GM12891 (cell line): Measurements from ENCODE around the gene ADCY2.

Source experiments
- DNase-seq: peaks from one replicate; pipeline ENCODE4 v3.0.0; 2011; ENCODE audit warnings: low spot score; ENCODE audit not compliant: insufficient read length
- FAIRE-seq: peaks from 2 replicates; lab custom pipeline; 2011; peaks lifted over from hg19 to GRCh38; lab: Jason Lieb, UNC
- PAX5 ChIP-seq: IDR thresholded peaks from 2 replicates; pipeline ENCODE4 v1.6.1; 2011; ENCODE audit warnings: low read length, moderate library complexity, mild to moderate bottlenecking; ENCODE audit not compliant: insufficient read depth, severe bottlenecking
- POLR2A ChIP-seq: IDR thresholded peaks from 2 replicates; pipeline ENCODE4 v1.6.1; 2011; ENCODE audit warnings: low read depth, low read length, control low read depth
- POLR2AphosphoS5 ChIP-seq: IDR thresholded peaks from 2 replicates; pipeline ENCODE4 v1.6.1; 2011; ENCODE audit warnings: low read depth, low read length, control low read depth
- POU2F2 ChIP-seq: IDR thresholded peaks from 2 replicates; pipeline ENCODE4 v1.6.1; 2011; ENCODE audit warnings: low read depth, mild to moderate bottlenecking, control low read depth, low read length, moderate library complexity
- SPI1 ChIP-seq: IDR thresholded peaks from 2 replicates; pipeline ENCODE4 v1.6.1; 2011; ENCODE audit warnings: low read depth, low read length, control low read depth
- TAF1 ChIP-seq: IDR thresholded peaks from 2 replicates; pipeline ENCODE4 v1.6.1; 2011; ENCODE audit warnings: low read depth, low read length, control low read depth

ADCY2 gene

DNA sequence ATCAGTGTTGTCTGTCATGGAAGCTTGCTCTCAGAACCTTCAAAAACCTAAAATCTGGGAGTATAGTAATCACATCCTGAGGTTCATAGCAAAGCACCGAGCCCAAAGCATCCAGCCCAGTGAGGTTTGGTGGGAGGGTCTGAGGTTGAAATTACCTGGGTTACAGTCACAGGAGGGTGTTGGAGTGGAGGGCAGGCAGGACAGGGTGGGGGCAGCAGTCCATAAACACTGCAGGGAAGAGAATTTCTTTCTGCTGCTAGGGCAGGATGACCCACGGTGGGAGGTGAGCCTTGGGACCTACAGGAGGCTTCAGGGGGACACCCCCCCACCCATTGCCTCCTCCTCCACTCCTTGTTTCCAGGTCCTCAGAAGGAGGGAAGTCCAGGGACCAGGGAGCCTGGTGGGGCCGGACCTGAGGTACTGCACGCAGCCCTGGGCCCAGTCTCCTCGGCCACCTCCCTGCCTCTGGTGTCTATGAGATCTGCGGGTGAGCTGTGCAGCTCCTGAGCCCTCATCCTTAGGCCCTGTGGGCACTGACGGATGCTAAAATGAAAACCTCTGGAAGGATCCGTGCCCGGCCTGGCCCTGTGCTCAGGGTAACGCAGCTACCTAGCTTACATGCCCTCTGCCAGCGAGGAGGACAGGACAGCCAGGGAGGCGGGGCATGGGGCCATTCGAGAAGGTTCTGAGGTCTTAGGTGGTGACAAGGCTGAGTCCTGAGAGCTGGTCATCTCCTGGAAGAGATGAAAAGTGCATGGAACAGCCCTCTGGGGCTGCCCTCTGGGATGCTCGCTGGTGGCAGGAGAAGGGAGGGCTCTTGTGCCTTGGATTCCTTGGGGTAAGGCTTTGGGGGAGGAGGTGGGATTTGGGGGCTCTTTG is 1.8 kb upstream of the ADCY2 start:
- no peak for FAIRE-seq
- TF ChIP-seq POLR2AphosphoS5 (no peak), POU2F2 (no peak), TAF1 (no peak), SPI1 (no peak), POLR2A (no peak), PAX5 (no peak)
- DNase-seq, result no peak

DNA sequence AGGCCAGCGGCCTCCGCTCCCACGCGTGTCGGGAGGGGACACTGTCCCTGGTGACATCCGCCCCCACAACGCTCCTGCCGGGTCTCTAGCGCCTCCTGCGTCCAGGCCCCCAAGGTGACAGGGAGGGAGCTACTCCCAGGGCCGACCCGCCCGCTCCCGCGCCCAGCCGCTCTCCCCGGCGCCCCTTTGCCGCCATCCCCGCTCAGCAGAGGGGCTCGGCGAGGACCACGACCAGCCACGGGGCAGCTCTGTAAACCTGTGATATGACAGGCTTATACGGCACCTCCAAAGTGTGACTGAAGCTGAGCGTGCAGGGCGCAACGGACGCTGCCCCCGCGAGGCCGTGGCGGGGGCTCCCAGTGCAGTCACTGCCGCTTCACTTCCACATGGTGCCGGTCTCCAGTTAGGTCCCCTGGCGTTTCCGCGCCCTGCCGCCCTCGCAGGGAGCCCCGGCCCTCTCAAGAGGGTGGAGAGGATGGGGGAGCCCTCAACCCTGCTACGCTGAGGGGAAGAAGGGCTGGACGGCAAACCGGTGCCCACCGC is 978 bp upstream of the ADCY2 start:
- TF ChIP-seq POLR2A, result no peak
- TF ChIP-seq POU2F2, result no peak
- TF ChIP-seq TAF1, result no peak
- no peak for TF ChIP-seq PAX5
- TF ChIP-seq POLR2AphosphoS5, result no peak
- TF ChIP-seq SPI1, result no peak
- FAIRE-seq (no peak), DNase-seq (no peak)

- TF ChIP-seq POLR2AphosphoS5, result no peak
Measured at GRCh38 chr5:7395432-7395946, 449 bp upstream of the ADCY2 start.

DNA sequence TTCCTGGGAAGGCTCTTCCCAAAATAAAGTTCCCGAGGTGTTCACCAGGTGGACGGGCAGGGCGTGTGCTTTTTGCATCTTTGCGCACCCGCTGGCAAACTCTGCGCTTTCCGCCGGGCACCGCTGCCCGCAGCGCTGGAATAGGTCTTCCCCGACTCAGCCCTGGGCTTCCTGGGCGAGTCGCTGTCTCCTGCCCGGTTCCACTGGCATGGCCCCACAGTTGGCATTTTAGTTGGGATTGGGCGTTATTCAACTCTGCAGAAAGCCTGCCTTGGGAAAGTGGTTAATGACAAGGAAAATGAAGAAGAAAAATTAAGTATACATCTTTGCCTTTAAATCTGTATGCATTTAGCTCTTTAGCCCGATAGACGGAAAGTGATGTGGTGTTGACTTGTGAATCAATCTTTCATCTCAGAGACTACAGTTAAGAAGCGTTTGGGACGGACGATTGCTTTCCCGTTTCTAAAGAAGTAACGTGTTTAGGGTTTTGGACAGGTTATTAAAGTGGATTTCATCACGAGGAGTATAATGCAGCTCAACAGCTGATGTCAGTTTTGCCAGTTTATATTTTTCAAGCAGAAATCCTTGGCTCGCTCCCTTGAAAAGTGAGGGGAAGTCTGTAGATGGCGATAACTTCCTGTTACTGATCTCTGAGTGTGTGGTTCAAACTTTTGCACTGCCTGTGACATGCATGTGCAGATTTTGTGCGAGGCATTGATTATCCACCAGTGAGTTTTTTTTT is 946 bp downstream of the ADCY2 start:
- FAIRE-seq, result no peak
- no peak for DNase-seq

More at GRCh38 chr5:7395432-7395946, 449 bp upstream of the ADCY2 start:
- DNase-seq (no peak), FAIRE-seq (no peak)

GRCh38 chr5:7397937-7398336 is 2.0 kb downstream of the ADCY2 start:
- FAIRE-seq (no peak), DNase-seq (no peak)
- TF ChIP-seq POU2F2, result no peak
- TF ChIP-seq POLR2AphosphoS5, result no peak
- TF ChIP-seq SPI1, result no peak

More for the DNA sequence above, 946 bp downstream of the ADCY2 start:
- TF ChIP-seq POU2F2 (no peak), SPI1 (no peak), POLR2A (no peak), POLR2AphosphoS5 (no peak), TAF1 (no peak), PAX5 (no peak)

GRCh38 chr5:7398596-7399280 is 2.8 kb downstream of the ADCY2 start:
- TF ChIP-seq SPI1, result no peak
- FAIRE-seq (no peak), DNase-seq (no peak)

GRCh38 chr5:7405277-7405676 is 9.3 kb downstream of the ADCY2 start:
- FAIRE-seq (no peak), DNase-seq (no peak)
- TF ChIP-seq POLR2AphosphoS5 (no peak), POU2F2 (no peak), TAF1 (no peak), SPI1 (no peak), PAX5 (no peak), POLR2A (no peak)

DNA sequence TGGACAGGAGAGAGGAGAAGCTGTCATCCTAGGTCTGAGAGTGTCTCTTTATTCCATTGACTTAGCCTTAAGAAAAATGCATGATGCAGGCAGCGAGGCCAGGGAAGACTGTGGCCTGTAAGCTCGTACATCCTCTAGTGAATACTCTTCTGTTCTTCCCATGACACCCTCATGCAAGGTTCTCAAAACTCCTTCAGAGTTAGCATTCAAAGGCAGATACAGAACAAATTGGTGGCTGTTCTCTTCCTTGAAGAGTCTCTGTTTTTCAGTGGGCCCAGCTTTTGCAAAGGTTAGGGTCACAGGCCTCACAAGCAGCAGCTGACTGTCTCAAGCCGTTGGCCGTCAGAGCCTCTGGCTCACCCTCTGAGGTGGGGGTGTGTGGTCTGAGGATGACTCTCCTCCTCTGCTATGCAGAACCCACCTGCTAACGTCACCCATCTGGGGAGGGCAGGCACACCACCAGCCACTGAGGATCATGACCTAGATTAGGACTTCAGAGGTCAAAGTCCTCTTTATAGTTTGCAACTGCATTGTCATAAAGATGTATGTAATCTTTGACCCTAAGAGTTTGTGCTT is 15.1 kb downstream of the ADCY2 start:
- FAIRE-seq (no peak), DNase-seq (no peak)
- no peak for TF ChIP-seq SPI1
- no peak for TF ChIP-seq POU2F2
- no peak for TF ChIP-seq TAF1
- TF ChIP-seq POLR2A, result no peak
- no peak for TF ChIP-seq POLR2AphosphoS5
- TF ChIP-seq PAX5, result no peak

- FAIRE-seq (no peak), DNase-seq (no peak)
- TF ChIP-seq POU2F2, result no peak
- TF ChIP-seq SPI1, result no peak
- TF ChIP-seq POLR2AphosphoS5, result no peak
- TF ChIP-seq POLR2A, result no peak
- no peak for TF ChIP-seq PAX5
- no peak for TF ChIP-seq TAF1
Measured at GRCh38 chr5:7412409-7412808, 16.5 kb downstream of the ADCY2 start.
